ENCODE measurements around the gene NPFF. TPM values are rescaled to one million over a fixed set of nuclear protein-coding genes. Genes with fewer than 3 reads are reported as not detected.
A peak's percentile ranks its signal among the peaks of the same experiment; 100 is the strongest.

NPFF gene
- total and polyA plus RNA-seq, 10 of the 15 experiments (the other 5 are each of a cell fraction or from before 2014, with no cell fraction given): 0.21 to 0.69 (median 0.23) TPM; not detected in 7

GRCh38 chr12:53467082-53467481, 40.2 kb downstream of the NPFF start:
- POLR2A ChIA-PET: no interaction called here
- in situ Hi-C loops (cut with MboI): no loop called here
- no peak for FAIRE-seq
- no peak; the same call in 1 of the 2 replicates for TF ChIP-seq POLR2AphosphoS5 (IDR thresholded peaks at IDR 0.05; ENCODE audit: low read length)
- TF ChIP-seq YY1 (IDR thresholded peaks at IDR 0.05; ENCODE audit: low read depth, low read length): no peak
- TF ChIP-seq CHD2 (IDR thresholded peaks at IDR 0.05; ENCODE audit: borderline replicate concordance, low read depth, low read length): no peak
- no peak for TF ChIP-seq CEBPB (IDR thresholded peaks at IDR 0.05; ENCODE audit: borderline replicate concordance in 1 of 2, low read depth in 2 of 2, low read length in 2 of 2)
- TF ChIP-seq CREB1 (IDR thresholded peaks at IDR 0.05; ENCODE audit: low read depth): no peak
- no peak for TF ChIP-seq SP1 (IDR thresholded peaks at IDR 0.05; ENCODE audit: low read depth, low read length)
- TF ChIP-seq SUPT20H (IDR thresholded peaks at IDR 0.05; ENCODE audit: borderline replicate concordance, control insufficient read depth, low read depth, low read length): no peak
- no peak for TF ChIP-seq KDM1A (IDR thresholded peaks at IDR 0.05; ENCODE audit: borderline replicate concordance)
- H3K4me3 ChIP-seq: no peak overlapping the region
- H3K4me1 ChIP-seq (ENCODE audit: control insufficient read depth, insufficient read depth, low read length): peaks cover 4% of the 10 kb centered on the region
- peaks cover 38 to 73% of the 10 kb centered on the region in 2 experiments for H3K36me3 ChIP-seq (ENCODE audit: control insufficient read depth in 2 of 2, insufficient read depth in 2 of 2, low read length in 1 of 2)
- peaks cover 14% of the 10 kb centered on the region for H4K20me1 ChIP-seq (ENCODE audit: control insufficient read depth, insufficient read depth)
- H3K27ac ChIP-seq (ENCODE audit: control insufficient read depth, insufficient read depth): no peak overlapping the region
- ATAC-seq: no peak
- BruUV-seq (replicated peaks): no TSS peak
- no peak overlapping the region for H3K4me2 ChIP-seq (ENCODE audit: control insufficient read depth, insufficient read depth)
- peaks cover 13% of the 10 kb centered on the region for H3K79me2 ChIP-seq (ENCODE audit: control insufficient read depth, insufficient read depth, low read length)
- SMC1A ChIA-PET (ENCODE audit: uncharacterized antibody, unreplicated experiment): no interaction called here
- no peaks in the 10 kb centered on the region for H3K9me3 ChIP-seq (replicated peaks; ENCODE audit: control insufficient read depth, insufficient read depth, low read length)
- no peak overlapping the region for H3K9ac ChIP-seq (ENCODE audit: control insufficient read depth, insufficient read depth, low read length)
- no peak for DNase-seq (ENCODE audit: low read depth, low spot score)
- intact Hi-C loops (cut with micrococcal nuclease; ENCODE audit: unreplicated experiment): no loop called here
- CTCF ChIA-PET: interaction anchor here (2.2 kb wide), 1 partner anchor 10 kb away, joined by 10 read pairs; no protein-coding TSS in a partner anchor
- RAD21 ChIA-PET (ENCODE audit: unreplicated experiment): no interaction called here
- H3K27me3 ChIP-seq (replicated peaks in 1 of 2; ENCODE audit: control insufficient read depth in 2 of 2, insufficient read depth in 2 of 2, low read length in 1 of 2): no peaks in the 10 kb centered on the region
- WGBS (ENCODE audit: insufficient coverage, insufficient replicate concordance, low lambda C conversion rate, missing lambda C conversion rate): 86% methylated on average over 5 of the region's 5 CpGs
- no peak overlapping the region for H2AFZ ChIP-seq (ENCODE audit: control insufficient read depth, low read depth, low read length)

GRCh38 chr12:53466640-53467039, 40.6 kb downstream of the NPFF start:
- no TSS peak for BruUV-seq (replicated peaks)

More at GRCh38 chr12:53466640-53467039, 40.6 kb downstream of the NPFF start:
- Histone ChIP-seq H4K20me1 (ENCODE audit: control insufficient read depth, insufficient read depth) (peaks cover 10% of the 10 kb centered on the region), H3K27ac (ENCODE audit: control insufficient read depth, insufficient read depth) (no peak overlapping the region), H3K9ac (ENCODE audit: control insufficient read depth, insufficient read depth, low read length) (no peak overlapping the region), H3K27me3 (replicated peaks in 1 of 2; ENCODE audit: control insufficient read depth in 2 of 2, insufficient read depth in 2 of 2, low read length in 1 of 2) (no peaks in the 10 kb centered on the region), H3K4me3 (no peak overlapping the region), H3K9me3 (replicated peaks; ENCODE audit: control insufficient read depth, insufficient read depth, low read length) (no peaks in the 10 kb centered on the region), H2AFZ (ENCODE audit: control insufficient read depth, low read depth, low read length) (no peak overlapping the region), H3K79me2 (ENCODE audit: control insufficient read depth, insufficient read depth, low read length) (peaks cover 15% of the 10 kb centered on the region), H3K4me2 (ENCODE audit: control insufficient read depth, insufficient read depth) (no peak overlapping the region), H3K36me3 (ENCODE audit: control insufficient read depth in 2 of 2, insufficient read depth in 2 of 2, low read length in 1 of 2) (peaks cover 38 to 72% of the 10 kb centered on the region in 2 experiments), H3K4me1 (ENCODE audit: control insufficient read depth, insufficient read depth, low read length) (peaks cover 4% of the 10 kb centered on the region)
- RAD21 ChIA-PET (ENCODE audit: unreplicated experiment): no interaction called here
- WGBS (ENCODE audit: insufficient coverage, insufficient replicate concordance, low lambda C conversion rate, missing lambda C conversion rate): 71% methylated on average over 4 of the region's 4 CpGs
- intact Hi-C loops (cut with micrococcal nuclease; ENCODE audit: unreplicated experiment): no loop called here
- POLR2A ChIA-PET: no interaction called here
- TF ChIP-seq POLR2AphosphoS5 (IDR thresholded peaks at IDR 0.05; ENCODE audit: low read length) (peak; percentile 40; the same call in 1 of the 2 replicates), SKIL (IDR thresholded peaks at IDR 0.05; ENCODE audit: low read depth, poor library complexity, severe bottlenecking) (no peak), BRCA1 (IDR thresholded peaks at IDR 0.05; ENCODE audit: low read depth, low read length) (no peak)
- in situ Hi-C loops (cut with MboI): no loop called here
- no peak for DNase-seq (ENCODE audit: low read depth, low spot score)
- no peak for ATAC-seq
- SMC1A ChIA-PET (ENCODE audit: uncharacterized antibody, unreplicated experiment): interaction anchor here (1.7 kb wide), 1 partner anchor 11 kb away, joined by 4 read pairs; no protein-coding TSS in a partner anchor
- no peak for FAIRE-seq
- CTCF ChIA-PET: interaction anchor here (1.2 kb wide), 1 partner anchor 15 kb away, joined by 4 read pairs; no protein-coding TSS in a partner anchor

All from GM12878 (cell line).